ENCODE data around the gene GALK1.

Gene GALK1

DNA sequence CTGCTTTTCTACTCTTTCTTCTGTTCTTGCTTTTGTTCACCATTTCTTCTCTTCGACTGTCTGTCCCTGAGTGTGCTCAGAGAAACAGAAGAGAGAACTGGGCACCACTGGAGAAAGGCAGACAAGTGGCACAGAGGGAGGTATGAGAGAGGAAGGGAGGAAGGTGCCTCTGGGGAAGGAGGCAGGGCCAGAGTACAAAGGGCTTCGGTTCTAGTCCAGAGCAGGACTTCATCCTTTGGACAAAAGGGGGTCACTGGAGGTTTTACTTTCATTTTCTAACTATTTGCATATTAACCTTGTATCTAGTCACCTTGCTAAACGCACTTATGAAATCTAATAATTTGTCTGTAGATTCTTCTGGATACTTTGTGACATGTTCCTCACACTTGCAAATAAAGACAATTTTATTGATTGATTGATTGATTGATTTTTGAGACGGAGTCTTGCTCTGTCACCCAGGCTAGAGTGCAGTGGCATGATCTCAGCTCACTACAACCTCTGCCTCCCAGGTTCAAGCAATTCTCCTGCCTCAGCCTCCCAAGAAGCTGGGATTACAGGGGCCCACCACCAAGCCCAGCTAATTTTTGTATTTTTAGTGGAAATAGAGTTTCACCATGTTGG is 30.2 kb downstream of the GALK1 start:
- in situ Hi-C loops (cut with HindIII; ENCODE audit: low sequenced_read_pairs): no loop called here
- no peak for DNase-seq (ENCODE audit: low read depth)
- TF ChIP-seq, protein P1, sequence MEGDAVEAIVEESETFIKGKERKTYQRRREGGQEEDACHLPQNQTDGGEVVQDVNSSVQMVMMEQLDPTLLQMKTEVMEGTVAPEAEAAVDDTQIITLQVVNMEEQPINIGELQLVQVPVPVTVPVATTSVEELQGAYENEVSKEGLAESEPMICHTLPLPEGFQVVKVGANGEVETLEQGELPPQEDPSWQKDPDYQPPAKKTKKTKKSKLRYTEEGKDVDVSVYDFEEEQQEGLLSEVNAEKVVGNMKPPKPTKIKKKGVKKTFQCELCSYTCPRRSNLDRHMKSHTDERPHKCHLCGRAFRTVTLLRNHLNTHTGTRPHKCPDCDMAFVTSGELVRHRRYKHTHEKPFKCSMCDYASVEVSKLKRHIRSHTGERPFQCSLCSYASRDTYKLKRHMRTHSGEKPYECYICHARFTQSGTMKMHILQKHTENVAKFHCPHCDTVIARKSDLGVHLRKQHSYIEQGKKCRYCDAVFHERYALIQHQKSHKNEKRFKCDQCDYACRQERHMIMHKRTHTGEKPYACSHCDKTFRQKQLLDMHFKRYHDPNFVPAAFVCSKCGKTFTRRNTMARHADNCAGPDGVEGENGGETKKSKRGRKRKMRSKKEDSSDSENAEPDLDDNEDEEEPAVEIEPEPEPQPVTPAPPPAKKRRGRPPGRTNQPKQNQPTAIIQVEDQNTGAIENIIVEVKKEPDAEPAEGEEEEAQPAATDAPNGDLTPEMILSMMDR (IDR thresholded peaks at IDR 0.05; ENCODE audit: low read depth, low read length, missing control alignments): no peak
- H3K4me3 ChIP-seq (ENCODE audit: low read depth, low read length): no peak overlapping the region

DNA sequence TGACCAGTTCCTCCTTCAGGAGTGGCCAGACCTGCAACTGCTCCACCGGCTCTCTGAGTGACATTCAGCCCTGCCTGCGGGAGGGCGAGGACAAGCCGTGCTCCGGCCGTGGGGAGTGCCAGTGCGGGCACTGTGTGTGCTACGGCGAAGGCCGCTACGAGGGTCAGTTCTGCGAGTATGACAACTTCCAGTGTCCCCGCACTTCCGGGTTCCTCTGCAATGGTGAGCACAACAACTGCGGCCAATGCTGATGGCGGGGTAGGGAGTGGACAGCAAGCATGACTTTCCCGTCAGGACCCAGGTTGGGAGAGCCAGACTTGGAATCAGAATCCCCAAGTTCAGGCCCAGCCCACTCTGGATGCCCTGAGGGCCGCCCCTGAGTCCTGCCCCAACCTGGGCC is 31.5 kb downstream of the GALK1 start:
- in situ Hi-C loops (cut with HindIII; ENCODE audit: low sequenced_read_pairs): no loop called here
- no peak overlapping the region for H3K4me3 ChIP-seq (ENCODE audit: low read depth, low read length)
- no peak for DNase-seq (ENCODE audit: low read depth)
- TF ChIP-seq, protein P1 (IDR thresholded peaks at IDR 0.05; ENCODE audit: low read depth, low read length, missing control alignments): no peak

DNA sequence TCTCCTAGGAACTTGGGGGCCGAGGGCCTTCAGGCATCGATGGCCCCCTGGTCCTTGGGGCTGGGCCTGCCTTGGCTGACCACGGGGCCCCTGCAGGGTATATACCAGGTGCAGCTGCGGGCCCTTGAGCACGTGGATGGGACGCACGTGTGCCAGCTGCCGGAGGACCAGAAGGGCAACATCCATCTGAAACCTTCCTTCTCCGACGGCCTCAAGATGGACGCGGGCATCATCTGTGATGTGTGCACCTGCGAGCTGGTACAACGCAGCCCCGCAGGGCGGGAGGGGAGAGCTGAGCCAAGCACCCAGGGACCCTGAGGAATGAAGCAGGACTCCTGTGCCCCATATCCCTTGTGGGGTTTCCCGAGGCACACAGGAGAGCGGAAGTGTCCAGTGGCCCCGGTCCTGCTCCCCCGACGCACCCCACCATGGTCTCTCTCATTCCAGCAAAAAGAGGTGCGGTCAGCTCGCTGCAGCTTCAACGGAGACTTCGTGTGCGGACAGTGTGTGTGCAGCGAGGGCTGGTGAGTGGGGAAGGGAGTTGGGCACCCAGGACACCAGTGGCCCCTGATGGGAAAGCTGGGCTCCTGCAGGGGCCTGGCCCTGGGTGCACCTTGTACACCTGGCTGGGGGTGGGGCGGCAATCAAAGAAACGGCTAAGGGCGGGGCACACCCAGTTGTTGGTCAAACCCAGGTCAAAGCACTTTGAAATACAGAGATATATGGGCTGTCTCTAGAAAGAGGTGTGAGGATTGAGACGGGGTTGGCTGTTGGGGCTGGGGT is 33.1 kb downstream of the GALK1 start:
- in situ Hi-C loops (cut with HindIII; ENCODE audit: low sequenced_read_pairs): no loop called here

DNA sequence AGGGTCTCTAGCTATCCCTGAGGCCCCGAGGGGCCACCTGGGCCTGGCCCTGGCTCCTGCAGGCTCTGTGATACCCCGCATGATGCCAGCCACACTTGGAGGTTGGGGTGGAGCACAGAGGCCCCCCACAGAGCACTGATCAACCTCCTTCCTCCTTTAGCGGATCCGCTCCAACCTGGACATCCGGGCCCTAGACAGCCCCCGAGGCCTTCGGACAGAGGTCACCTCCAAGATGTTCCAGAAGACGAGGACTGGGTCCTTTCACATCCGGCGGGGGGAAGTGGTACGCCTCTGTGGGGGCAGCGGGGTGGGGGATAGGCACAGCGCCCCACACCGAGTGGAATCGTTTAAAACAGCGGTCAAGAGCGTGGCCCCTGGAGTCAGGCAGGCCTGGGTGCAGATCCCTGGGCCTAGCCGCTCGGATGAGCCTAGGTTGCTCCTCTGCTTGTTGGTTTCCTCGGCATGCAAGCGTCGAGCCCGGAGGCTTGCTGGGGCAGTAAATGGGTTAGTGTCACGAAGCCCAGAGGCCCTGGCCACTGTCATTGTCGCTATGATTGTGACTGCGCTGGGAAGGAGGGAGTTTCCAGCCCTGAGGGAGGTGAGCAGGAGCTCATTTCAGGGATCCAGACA is 33.8 kb downstream of the GALK1 start:
- in situ Hi-C loops (cut with HindIII; ENCODE audit: low sequenced_read_pairs): no loop called here
- no peak overlapping the region for H3K4me3 ChIP-seq (ENCODE audit: low read depth, low read length)
- TF ChIP-seq, protein P1 (IDR thresholded peaks at IDR 0.05; ENCODE audit: low read depth, low read length, missing control alignments): no peak
- no peak for DNase-seq (ENCODE audit: low read depth)

More for the DNA sequence above, 33.1 kb downstream of the GALK1 start:
- TF ChIP-seq, protein P1 (IDR thresholded peaks at IDR 0.05; ENCODE audit: low read depth, low read length, missing control alignments): no peak
- no peak overlapping the region for H3K4me3 ChIP-seq (ENCODE audit: low read depth, low read length)
- DNase-seq (ENCODE audit: low read depth): no peak

DNA sequence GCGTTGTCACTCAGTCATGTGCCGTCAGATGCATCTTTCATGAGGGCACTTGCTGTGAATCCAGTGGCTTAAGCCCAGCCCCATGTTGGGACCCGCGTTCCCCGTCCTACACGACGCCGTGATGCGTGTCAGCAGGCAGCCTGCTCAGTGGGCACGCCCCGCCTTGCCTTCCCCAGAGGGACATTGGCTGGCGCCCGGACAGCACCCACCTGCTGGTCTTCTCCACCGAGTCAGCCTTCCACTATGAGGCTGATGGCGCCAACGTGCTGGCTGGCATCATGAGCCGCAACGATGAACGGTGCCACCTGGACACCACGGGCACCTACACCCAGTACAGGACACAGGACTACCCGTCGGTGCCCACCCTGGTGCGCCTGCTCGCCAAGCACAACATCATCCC is 34.9 kb downstream of the GALK1 start:
- no peak overlapping the region for H3K4me3 ChIP-seq (ENCODE audit: low read depth, low read length)
- in situ Hi-C loops (cut with HindIII; ENCODE audit: low sequenced_read_pairs): no loop called here

DNA sequence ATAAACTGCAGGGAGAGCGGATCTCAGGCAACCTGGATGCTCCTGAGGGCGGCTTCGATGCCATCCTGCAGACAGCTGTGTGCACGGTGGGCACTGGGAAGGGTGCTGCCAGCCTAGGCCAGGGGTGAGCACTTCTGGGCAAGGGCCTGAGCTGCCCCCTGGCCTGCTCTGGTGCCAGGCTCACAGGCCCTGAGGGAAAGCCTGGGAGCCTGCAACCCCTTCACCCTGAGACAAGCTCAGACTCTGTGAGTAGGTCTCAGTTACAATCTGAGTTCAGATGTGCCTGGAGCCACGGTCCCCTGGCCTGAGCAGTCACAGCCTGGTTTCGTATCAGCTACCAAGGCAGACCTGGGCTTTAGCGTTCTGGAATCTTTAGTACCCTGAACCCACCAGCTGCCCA is 35.6 kb downstream of the GALK1 start:
- H3K4me3 ChIP-seq (ENCODE audit: low read depth, low read length): no peak overlapping the region
- TF ChIP-seq, protein P1 (IDR thresholded peaks at IDR 0.05; ENCODE audit: low read depth, low read length, missing control alignments): no peak
- in situ Hi-C loops (cut with HindIII; ENCODE audit: low sequenced_read_pairs): no loop called here
- no peak for DNase-seq (ENCODE audit: low read depth)

More for the DNA sequence above, 34.9 kb downstream of the GALK1 start:
- no peak for DNase-seq (ENCODE audit: low read depth)
- TF ChIP-seq, protein P1 (IDR thresholded peaks at IDR 0.05; ENCODE audit: low read depth, low read length, missing control alignments): no peak

Measured in astrocyte of the cerebellum (primary cell).